Ramos (cell line): ENCODE measurements around the gene TCN2.
"Not testable (repeated sequence)": the region's sequence is repeated elsewhere in the genome, so short reads cannot be mapped to it uniquely, and the experiment has no call there.

Experiments
- in situ Hi-C: fragments of 300-500 bp; cut with MboI; formaldehyde crosslinking; loops from one replicate; pipeline ENCODE4 v1.14.3; 2022; ENCODE audit warnings: low sequenced_read_pairs; ENCODE audit not compliant: unreplicated experiment

The TCN2 gene

DNA sequence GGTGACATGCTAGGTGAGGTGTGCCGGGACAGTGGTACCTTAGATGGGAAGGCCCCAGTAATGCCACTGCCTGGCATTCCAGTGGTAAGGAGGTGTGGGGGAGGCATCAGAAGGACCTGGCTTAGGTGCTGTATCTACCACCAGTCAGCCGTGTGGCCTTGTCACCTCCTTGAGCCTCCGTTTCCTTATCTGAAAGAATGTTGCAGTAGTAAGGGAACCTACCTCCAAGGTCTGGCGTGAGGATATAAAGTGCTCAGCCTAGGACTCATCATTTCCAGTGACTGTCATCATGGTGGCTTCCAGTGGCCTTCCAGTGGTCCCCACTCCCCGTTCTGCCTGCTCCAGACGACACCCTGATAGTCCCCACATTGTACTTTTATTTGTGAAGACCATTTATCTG is 67.5 kb downstream of the TCN2 start:
- in situ Hi-C loops: no loop called here

DNA sequence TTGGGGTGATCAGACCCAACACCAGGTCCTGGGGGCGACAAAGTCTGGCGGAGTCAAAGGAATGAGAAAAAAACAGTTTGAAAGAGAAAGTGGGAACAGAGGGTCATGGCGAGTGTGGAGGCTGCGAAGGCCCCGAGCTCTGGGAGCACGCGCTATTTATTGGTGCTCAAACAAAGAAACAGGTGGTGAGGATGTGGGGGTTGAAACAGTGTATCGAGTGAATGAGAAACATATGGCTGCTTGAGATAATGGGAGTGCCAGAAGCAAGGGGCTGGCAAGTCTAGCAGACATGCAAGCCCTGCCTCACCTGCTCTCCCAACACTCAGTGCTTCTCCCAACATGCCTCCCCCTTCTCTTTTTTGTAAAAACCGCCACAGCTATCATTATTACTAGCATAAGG is 68.5 kb downstream of the TCN2 start:
- in situ Hi-C loops: no loop called here

DNA sequence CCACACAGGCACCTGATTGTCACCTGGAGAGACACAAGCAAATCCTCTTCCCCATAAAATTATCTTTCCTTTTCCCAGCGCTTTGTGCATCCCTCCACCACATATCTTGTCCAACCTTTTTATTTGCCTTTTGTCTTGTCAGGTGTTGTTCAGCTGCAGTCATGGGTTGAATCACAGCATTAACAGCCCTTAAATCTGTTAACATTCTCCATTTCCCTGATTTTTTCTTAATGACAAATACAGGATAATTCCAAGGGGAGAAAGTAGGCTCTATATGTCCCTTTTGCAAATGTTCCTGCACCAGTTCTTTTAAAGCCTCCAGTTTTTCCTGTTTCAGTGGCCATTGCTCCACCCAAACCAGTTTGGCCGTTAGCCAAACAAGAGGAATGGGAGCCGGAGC is 69.6 kb downstream of the TCN2 start:
- in situ Hi-C loops: not testable (repeated sequence)
